ENCODE measurements around the gene EHMT1.

EHMT1 gene

DNA sequence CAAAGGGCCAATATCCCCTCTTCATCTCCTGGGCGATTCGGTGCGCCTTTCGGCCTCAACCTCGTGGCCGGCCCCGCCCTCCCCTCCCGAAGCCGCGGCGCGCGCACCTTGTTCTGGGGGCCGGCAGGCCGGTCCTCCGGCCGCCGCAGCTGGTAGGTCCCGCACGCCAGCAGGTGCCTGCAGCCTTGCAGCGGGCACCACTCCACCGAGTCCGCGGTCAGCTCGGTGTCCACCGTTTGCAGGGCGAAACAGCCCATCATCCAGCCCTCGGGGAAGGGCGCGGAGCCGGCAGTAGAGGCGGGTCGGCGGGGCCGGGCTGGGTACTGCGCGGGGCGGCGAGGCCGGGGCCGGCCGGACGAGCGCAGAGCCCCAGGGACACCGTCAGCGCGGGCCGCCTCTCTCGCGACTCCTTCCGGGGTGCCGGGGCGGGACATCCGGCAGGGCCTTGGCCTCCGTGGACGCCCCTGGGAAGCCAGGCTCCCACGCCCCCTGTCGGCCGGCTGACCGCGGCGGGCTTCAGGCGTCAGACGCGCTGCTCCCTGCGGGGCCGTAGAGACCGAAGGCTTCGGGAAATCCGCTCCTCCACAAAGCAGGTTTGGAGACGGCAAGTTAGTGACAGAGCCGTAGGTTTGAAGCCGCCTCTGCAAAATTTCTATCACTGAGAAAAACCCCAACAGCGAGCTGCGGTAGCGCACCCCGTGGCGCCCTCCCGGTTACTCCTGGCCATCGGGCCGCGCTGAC, 40.1 kb upstream of the EHMT1 start, which contains the start of gene DPH7:
TSS of gene DPH7 (minus strand) at position 408 of the 741 bp plus-strand sequence. CDS start at position 260, 148 bp downstream.
- peaks cover 76% of the 10 kb centered on the region for H3K36me3 ChIP-seq (ENCODE audit: insufficient read depth, insufficient read length, low read length)
- peak; percentile 90 for DNase-seq (ENCODE audit: low read depth, low spot score)
- TF ChIP-seq YY1 (IDR thresholded peaks at IDR 0.05; ENCODE audit: insufficient read depth, insufficient read length) (no peak), SUZ12 (IDR thresholded peaks at IDR 0.05; ENCODE audit: extremely low read depth, insufficient read depth, insufficient read length) (no peak), ZNF274 (IDR thresholded peaks at IDR 0.05; ENCODE audit: low read depth, low read length) (no peak)

DNA sequence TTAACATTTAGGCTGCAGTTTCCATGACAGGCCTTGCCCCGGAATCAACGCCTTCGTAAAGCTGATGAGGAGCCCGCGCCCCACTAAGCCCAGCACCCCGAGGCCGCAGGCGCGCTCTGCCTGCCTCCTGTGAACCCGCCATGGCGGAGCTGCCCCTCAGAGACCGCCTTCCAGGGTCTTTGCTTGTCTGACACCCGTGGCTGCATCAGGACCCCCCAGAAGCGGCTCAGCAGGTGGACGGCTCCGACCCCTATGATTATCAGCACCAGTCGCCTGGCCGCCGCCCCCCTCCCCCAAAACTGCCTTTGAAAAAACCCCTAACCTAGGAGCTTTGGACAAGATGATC, 39.6 kb upstream of the EHMT1 start:
- Histone ChIP-seq H3K9me3 (ENCODE audit: insufficient read depth, low read length) (no peaks in the 10 kb centered on the region), H3K4me1 (ENCODE audit: insufficient read depth, insufficient read length) (peaks cover 24% of the 10 kb centered on the region), H3K27me3 (ENCODE audit: insufficient read depth, insufficient read length) (no peaks in the 10 kb centered on the region), H3K36me3 (ENCODE audit: insufficient read depth, insufficient read length, low read length) (peaks cover 76% of the 10 kb centered on the region), H3K4me3 (ENCODE audit: insufficient read length, low read depth) (peak overlapping the region; percentile 10), H3K9ac (ENCODE audit: insufficient read length, low read depth) (peak overlapping the region; percentile 73)
- TF ChIP-seq YY1 (IDR thresholded peaks at IDR 0.05; ENCODE audit: insufficient read depth, insufficient read length), result no peak
- TF ChIP-seq SUZ12 (IDR thresholded peaks at IDR 0.05; ENCODE audit: extremely low read depth, insufficient read depth, insufficient read length), result no peak
- no peak for TF ChIP-seq ZNF274 (IDR thresholded peaks at IDR 0.05; ENCODE audit: low read depth, low read length)
- no peak for DNase-seq (ENCODE audit: low read depth, low spot score)

More for the DNA sequence above, 40.1 kb upstream of the EHMT1 start, which contains the start of gene DPH7:
- Histone ChIP-seq H3K4me3 (ENCODE audit: insufficient read length, low read depth) (peak within 1 kb of the TSS; percentile 94), H3K27me3 (ENCODE audit: insufficient read depth, insufficient read length) (no peaks in the 10 kb centered on the region), H3K9ac (ENCODE audit: insufficient read length, low read depth) (peak within 1 kb of the TSS; percentile 97), H3K4me1 (ENCODE audit: insufficient read depth, insufficient read length) (peaks cover 24% of the 10 kb centered on the region), H3K9me3 (ENCODE audit: insufficient read depth, low read length) (no peaks in the 10 kb centered on the region)

DNA sequence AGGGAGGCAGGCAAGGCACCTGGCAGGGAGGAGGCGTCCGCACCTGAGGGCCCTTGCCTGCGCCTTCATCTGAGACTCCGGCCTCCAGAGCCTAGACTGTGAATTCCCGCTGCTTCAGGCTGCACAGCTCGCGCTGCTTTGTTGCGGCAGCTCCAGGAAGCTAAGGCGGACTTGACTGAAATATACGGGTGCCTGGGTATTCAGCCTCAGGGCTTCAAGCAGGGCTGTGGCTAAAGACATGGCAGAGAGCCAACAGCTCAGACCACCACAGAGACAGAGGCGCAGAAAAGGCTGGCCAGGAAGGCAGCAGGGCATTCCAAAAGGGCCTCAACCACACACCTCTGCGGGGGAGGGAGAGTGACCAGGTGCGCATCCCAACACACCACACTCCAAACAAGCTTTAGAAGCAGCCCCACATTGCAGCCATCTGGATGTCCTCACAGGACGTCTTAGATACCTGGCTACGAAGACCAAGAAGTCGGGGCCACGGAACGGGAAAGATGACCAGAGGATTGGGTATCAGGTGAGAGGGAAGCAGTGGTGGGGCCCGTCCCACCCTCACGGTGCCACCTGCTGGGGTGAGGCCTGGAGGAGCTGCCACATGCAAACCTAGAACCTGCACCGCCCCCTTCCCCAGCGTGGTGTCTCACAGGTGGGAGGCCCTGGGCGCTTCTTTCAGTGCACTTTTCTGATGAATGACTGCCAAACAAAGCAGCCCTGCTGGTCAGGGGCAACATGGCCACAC, 38.4 kb upstream of the EHMT1 start:
- Histone ChIP-seq H3K36me3 (ENCODE audit: insufficient read depth, insufficient read length, low read length) (peaks cover 76% of the 10 kb centered on the region), H3K4me1 (ENCODE audit: insufficient read depth, insufficient read length) (peaks cover 24% of the 10 kb centered on the region), H3K9ac (ENCODE audit: insufficient read length, low read depth) (peak overlapping the region; percentile 58), H3K9me3 (ENCODE audit: insufficient read depth, low read length) (no peaks in the 10 kb centered on the region), H3K27me3 (ENCODE audit: insufficient read depth, insufficient read length) (no peaks in the 10 kb centered on the region), H3K4me3 (ENCODE audit: insufficient read length, low read depth) (no peak overlapping the region)
- DNase-seq (ENCODE audit: low read depth, low spot score), result no peak
- TF ChIP-seq SUZ12 (IDR thresholded peaks at IDR 0.05; ENCODE audit: extremely low read depth, insufficient read depth, insufficient read length), result no peak
- TF ChIP-seq YY1 (IDR thresholded peaks at IDR 0.05; ENCODE audit: insufficient read depth, insufficient read length), result no peak
- no peak for TF ChIP-seq ZNF274 (IDR thresholded peaks at IDR 0.05; ENCODE audit: low read depth, low read length)

DNA sequence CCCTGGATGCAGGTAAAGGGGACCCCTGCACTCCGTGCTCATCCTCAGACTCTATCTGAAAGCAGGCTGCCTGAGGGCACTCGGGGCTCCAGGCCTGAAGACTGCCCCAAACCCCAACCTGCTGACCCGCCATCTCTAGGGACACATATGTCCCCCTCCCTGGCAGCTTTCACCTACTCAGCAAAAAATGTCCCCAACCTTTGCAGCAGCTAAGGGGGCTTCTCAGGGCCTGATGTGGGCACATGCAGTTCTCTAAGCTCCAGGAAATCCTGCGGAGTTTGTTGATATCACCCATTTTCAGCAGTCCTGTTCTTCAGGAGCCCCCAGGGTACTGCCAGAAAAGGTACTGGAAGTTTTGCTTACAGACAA, 37.9 kb upstream of the EHMT1 start:
- Histone ChIP-seq H3K36me3 (ENCODE audit: insufficient read depth, insufficient read length, low read length) (peaks cover 76% of the 10 kb centered on the region), H3K27me3 (ENCODE audit: insufficient read depth, insufficient read length) (no peaks in the 10 kb centered on the region), H3K4me3 (ENCODE audit: insufficient read length, low read depth) (no peak overlapping the region), H3K9ac (ENCODE audit: insufficient read length, low read depth) (peak overlapping the region; percentile 44), H3K4me1 (ENCODE audit: insufficient read depth, insufficient read length) (peaks cover 24% of the 10 kb centered on the region), H3K9me3 (ENCODE audit: insufficient read depth, low read length) (no peaks in the 10 kb centered on the region)
- DNase-seq (ENCODE audit: low read depth, low spot score), result no peak
- TF ChIP-seq SUZ12 (IDR thresholded peaks at IDR 0.05; ENCODE audit: extremely low read depth, insufficient read depth, insufficient read length) (no peak), ZNF274 (IDR thresholded peaks at IDR 0.05; ENCODE audit: low read depth, low read length) (no peak), YY1 (IDR thresholded peaks at IDR 0.05; ENCODE audit: insufficient read depth, insufficient read length) (no peak)

DNA sequence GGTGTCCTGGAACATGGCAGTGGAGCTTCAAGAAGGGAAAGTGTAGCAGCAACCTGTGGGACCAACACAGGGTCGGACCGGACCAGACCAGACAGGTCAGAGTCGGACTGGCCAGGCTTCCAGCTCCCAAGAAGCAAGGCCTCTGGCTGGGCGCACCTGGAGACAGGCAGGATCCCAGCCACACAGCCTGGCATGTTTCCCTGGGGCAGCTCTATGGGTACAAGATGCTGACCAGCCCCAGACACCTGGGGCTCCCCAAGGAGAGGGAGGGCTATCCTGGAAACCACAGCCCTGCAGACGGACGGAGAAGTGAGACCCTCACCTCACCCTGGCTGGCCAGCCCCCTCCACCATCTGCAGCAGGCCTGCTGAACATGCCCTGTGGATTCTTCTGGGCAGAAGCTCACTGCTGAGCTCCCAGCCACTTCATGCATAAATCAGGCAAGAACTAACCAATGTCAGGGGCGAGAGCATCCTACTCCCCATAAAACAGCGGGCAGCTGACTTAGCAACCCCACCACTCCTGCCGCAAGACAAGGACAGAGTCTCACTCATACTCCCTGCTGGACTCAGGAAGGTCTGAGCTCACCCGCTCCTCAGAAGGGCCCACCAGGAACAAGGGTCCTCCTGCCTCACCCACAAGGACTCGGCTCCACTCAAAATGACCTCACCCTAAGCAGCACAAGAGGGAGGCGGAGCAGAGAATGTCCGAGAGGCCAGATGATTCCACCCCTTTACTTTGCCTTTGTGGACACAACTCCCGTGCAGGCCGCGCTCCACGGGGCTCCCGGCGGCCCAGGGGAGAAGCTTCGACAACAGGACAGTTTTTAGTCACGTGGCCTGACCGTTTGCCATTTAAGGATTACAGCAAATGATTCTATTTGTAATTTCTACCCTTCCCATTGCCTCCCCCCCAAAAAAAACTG, 37.2 kb upstream of the EHMT1 start:
- Histone ChIP-seq H3K9me3 (ENCODE audit: insufficient read depth, low read length) (no peaks in the 10 kb centered on the region), H3K4me3 (ENCODE audit: insufficient read length, low read depth) (no peak overlapping the region), H3K27me3 (ENCODE audit: insufficient read depth, insufficient read length) (no peaks in the 10 kb centered on the region), H3K36me3 (ENCODE audit: insufficient read depth, insufficient read length, low read length) (peaks cover 76% of the 10 kb centered on the region), H3K9ac (ENCODE audit: insufficient read length, low read depth) (peak overlapping the region; percentile 44), H3K4me1 (ENCODE audit: insufficient read depth, insufficient read length) (peaks cover 24% of the 10 kb centered on the region)
- no peak for DNase-seq (ENCODE audit: low read depth, low spot score)
- TF ChIP-seq ZNF274 (IDR thresholded peaks at IDR 0.05; ENCODE audit: low read depth, low read length), result no peak
- no peak for TF ChIP-seq SUZ12 (IDR thresholded peaks at IDR 0.05; ENCODE audit: extremely low read depth, insufficient read depth, insufficient read length)
- TF ChIP-seq YY1 (IDR thresholded peaks at IDR 0.05; ENCODE audit: insufficient read depth, insufficient read length), result no peak

DNA sequence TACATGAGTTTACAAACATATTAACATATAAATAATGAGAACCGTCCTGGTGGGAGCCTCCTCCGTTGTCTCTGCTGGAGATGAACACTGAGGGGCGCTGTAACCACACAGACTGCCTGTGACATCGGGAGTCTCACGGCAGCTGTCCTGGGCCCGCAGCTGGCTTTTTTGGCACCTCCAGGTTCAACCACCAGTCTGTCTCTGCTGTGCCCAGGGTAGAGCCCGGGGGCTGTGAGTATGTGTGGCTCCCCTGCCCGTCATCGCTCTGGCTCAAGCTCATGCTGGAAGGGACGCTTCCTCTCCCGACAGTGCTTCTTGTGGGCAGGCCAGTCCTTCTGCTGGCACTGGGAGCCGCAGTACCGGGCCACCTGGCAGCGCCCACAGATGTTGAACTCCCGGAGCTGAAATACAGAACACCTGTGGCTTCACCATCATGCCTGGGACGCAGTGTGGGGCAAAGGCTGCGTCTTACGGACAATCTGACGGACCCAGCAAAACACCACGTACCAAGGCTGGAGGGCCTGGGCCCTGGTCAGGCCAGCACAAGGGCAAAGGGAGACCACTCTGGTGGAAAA, 36.4 kb upstream of the EHMT1 start:
- H3K9me3 ChIP-seq (ENCODE audit: insufficient read depth, low read length), result no peaks in the 10 kb centered on the region
- H3K4me3 ChIP-seq (ENCODE audit: insufficient read length, low read depth), result no peak overlapping the region
- H3K36me3 ChIP-seq (ENCODE audit: insufficient read depth, insufficient read length, low read length), result peaks cover 76% of the 10 kb centered on the region
- peaks cover 26% of the 10 kb centered on the region for H3K4me1 ChIP-seq (ENCODE audit: insufficient read depth, insufficient read length)
- TF ChIP-seq SUZ12 (IDR thresholded peaks at IDR 0.05; ENCODE audit: extremely low read depth, insufficient read depth, insufficient read length) (no peak), ZNF274 (IDR thresholded peaks at IDR 0.05; ENCODE audit: low read depth, low read length) (no peak), YY1 (IDR thresholded peaks at IDR 0.05; ENCODE audit: insufficient read depth, insufficient read length) (no peak)
- no peak for DNase-seq (ENCODE audit: low read depth, low spot score)
- H3K27me3 ChIP-seq (ENCODE audit: insufficient read depth, insufficient read length), result no peaks in the 10 kb centered on the region
- H3K9ac ChIP-seq (ENCODE audit: insufficient read length, low read depth), result peak overlapping the region; percentile 13

Data from NT2/D1 (cell line).